ENCODE results near the gene GLT8D2.
A peak's percentile ranks its signal among the peaks of the same experiment; 100 is the strongest.

The GLT8D2 gene

DNA sequence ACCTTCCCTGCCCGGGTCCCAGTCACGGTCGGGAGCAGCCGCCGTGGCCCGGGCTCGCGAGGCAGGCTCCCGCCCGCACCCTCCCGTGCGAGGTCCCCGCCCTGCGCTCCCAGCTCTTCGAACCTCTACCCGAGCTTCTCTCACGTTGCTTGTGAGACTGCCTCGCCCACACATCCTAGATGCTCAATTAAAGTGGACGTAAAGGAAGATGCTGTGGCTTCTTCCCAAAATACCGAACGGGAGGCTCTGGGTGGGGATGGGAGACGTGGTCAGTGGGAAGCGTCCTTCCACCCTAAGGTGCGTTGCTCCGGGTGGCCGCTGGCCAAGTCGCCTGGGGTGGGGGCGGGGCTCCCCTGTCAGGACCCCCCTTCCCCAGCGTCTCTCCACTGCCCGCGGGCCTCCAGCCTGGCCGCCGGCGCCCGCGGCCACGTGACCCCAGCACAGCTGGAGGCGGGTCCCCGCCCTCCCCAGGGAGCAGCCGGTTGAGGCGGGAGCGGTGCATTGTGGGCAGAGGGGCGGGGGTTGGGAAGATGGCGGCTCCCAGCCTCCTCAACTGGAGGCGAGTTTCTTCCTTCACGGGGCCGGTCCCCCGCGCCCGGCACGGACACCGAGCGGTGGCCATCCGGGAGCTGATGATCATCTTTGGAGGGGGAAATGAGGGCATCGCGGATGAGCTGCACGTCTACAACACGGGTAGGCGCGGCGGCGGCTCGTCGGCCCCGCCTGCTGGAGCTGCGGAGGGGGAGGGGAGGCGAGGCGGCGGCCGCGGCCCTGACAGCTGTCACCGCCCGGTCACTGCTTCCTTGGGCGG is 14.2 kb upstream of the GLT8D2 start, which contains the start of gene HCFC2:
HCFC2 (plus strand) TSS at position 501 of the 811 bp plus-strand sequence; CDS start at position 531, 30 bp downstream.
- TF ChIP-seq, protein P1, sequence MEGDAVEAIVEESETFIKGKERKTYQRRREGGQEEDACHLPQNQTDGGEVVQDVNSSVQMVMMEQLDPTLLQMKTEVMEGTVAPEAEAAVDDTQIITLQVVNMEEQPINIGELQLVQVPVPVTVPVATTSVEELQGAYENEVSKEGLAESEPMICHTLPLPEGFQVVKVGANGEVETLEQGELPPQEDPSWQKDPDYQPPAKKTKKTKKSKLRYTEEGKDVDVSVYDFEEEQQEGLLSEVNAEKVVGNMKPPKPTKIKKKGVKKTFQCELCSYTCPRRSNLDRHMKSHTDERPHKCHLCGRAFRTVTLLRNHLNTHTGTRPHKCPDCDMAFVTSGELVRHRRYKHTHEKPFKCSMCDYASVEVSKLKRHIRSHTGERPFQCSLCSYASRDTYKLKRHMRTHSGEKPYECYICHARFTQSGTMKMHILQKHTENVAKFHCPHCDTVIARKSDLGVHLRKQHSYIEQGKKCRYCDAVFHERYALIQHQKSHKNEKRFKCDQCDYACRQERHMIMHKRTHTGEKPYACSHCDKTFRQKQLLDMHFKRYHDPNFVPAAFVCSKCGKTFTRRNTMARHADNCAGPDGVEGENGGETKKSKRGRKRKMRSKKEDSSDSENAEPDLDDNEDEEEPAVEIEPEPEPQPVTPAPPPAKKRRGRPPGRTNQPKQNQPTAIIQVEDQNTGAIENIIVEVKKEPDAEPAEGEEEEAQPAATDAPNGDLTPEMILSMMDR (IDR thresholded peaks at IDR 0.05; ENCODE audit: control insufficient read depth, extremely low read depth, insufficient read depth), result no peak
- no peak for DNase-seq (ENCODE audit: low read depth)

DNA sequence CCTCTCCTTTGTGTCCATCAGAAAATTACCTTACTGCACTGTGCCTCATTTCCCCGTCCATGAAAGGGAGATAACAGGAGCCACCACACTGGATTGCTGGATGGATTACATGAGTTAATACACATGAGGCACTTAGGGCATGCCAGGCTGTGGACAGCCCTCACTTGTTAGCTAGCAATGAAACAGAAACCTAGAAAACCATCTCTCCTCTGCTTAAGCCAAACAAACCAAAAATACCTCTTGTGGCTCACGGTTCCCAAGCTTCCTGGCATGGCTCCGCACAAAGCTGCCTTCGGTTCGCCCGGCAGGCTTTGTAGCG is 13.7 kb upstream of the GLT8D2 start:
- peak overlapping the region; percentile 95 for H3K4me3 ChIP-seq (ENCODE audit: low read depth, low read length)
- TF ChIP-seq, protein P1 (IDR thresholded peaks at IDR 0.05; ENCODE audit: control insufficient read depth, extremely low read depth, insufficient read depth), result no peak
- DNase-seq (ENCODE audit: low read depth), result no peak

More for the DNA sequence above, 14.2 kb upstream of the GLT8D2 start, which contains the start of gene HCFC2:
- peak within 1 kb of the TSS; percentile 95 for H3K4me3 ChIP-seq (ENCODE audit: low read depth, low read length)

DNA sequence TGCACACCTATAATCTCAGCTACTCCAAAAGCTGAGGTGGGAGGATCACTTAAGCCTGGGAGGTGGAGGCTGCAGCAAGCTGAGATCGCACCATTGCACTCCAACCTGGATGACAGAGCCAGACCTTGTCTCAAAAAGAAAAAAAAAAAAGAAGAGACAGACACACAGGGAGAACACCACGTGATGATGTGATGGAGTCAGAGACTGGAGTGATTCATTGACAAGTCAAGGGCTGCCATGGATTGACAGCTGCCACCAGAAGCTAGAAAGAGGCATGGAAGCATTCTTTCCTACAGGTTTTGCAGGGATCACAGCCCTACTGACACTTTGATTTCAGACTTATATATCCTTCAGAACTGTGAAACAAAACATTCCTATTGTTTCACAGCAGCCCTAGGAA is 10.8 kb upstream of the GLT8D2 start:
- DNase-seq (ENCODE audit: low read depth), result no peak
- H3K4me3 ChIP-seq (ENCODE audit: low read depth, low read length), result no peak overlapping the region
- TF ChIP-seq, protein P1 (IDR thresholded peaks at IDR 0.05; ENCODE audit: control insufficient read depth, extremely low read depth, insufficient read depth), result no peak

DNA sequence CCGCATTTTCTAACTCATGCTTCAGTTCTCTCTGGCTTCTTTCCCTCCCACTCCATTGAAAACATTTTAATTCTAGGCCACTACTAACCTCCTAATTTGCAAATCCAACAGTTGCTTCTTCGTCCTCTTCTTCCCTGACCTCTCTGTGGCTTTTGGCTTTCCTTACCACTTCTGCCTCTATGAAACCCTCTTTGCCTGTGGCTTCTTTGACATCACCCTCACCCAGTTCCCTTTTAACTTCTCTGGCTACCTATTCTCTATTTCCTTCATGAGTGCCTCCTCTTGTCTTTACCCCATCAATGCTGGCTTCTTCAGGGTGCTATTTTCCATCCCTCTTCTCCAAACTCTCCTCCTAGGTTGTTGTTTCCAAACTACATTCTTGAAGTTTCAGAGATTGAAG is 10.0 kb upstream of the GLT8D2 start:
- DNase-seq (ENCODE audit: low read depth), result no peak
- no peak overlapping the region for H3K4me3 ChIP-seq (ENCODE audit: low read depth, low read length)
- TF ChIP-seq, protein P1 (IDR thresholded peaks at IDR 0.05; ENCODE audit: control insufficient read depth, extremely low read depth, insufficient read depth), result no peak

DNA sequence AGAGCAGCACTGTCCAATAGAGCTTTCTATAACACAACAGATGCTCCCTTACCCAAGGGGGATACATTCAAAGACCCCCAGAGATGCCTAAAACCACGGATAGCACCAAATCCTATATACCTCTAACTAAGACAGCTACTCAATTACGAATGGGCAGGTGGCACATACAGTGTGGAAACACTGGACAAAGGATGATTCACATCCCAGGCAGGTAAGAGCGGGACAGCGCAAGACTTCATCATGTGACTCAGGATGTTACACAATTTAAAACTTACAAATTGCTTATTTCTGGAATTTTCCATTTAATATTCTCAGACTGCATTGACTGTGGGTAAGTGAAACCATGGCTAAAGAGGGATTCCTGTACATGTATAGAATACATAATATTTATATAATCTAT is 8.8 kb upstream of the GLT8D2 start:
- no peak overlapping the region for H3K4me3 ChIP-seq (ENCODE audit: low read depth, low read length)
- no peak for DNase-seq (ENCODE audit: low read depth)
- TF ChIP-seq, protein P1 (IDR thresholded peaks at IDR 0.05; ENCODE audit: control insufficient read depth, extremely low read depth, insufficient read depth), result no peak

DNA sequence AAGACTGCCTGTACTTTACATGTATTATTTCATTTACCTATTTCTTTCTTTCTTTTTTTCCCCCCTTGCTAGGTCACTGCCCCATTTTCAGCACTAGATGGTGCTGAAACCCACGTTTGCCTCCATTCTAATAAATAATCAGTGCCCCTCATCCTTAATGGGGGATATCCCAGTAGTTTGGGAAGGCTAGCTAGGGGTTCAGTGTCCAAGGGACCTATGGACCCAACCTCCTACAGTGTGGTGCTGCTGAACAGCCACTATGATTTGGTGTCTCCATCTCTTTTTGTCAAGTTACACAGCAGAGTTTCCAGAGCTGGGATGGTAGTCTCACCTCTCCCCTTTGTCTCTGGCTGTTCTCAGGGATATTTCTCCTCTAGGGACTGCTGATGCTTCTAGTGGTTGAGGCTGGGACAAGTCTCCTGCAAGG is 7.8 kb upstream of the GLT8D2 start:
- TF ChIP-seq, protein P1 (IDR thresholded peaks at IDR 0.05; ENCODE audit: control insufficient read depth, extremely low read depth, insufficient read depth), result peak; percentile 62
- no peak for DNase-seq (ENCODE audit: low read depth)
- no peak overlapping the region for H3K4me3 ChIP-seq (ENCODE audit: low read depth, low read length)
